ENCODE results near the gene METTL9. TPM values are rescaled to one million over a fixed set of nuclear protein-coding genes. Genes with fewer than 3 reads are reported as not detected.

METTL9 gene
- total RNA-seq, 1 donor from 2014 or later, result 175 TPM

DNA sequence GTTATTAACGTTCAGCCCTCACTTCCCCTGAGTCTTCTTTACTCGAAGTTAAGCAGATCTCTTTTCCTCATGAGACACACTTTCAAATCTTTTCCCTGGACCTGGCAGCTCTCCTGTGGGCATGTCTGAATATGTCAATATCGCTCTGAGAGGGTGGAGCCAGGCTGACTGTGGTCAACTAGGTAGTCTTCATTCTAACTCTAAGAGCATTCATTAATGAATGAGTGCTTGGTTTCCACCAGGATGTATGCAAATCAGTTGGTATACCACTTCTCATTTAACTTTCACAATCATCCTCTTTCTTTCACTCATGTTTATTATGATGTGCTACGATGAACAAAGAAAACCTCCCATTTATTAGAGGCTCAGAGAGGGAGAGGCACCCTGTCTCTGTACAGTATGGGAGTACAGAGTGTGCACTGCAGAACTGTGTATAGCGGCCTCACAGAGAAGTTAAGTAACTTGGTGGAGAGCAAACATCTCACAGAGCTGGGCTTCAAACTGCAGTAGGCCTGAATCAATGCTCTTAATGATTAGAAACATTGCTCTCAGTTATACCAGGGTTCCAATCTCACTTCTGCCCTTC, 104.3 kb downstream of the METTL9 start:
- no peaks in the 10 kb centered on the region for H3K36me3 Mint-ChIP-seq (ENCODE audit: low read depth)
- TF ChIP-seq, protein P1, sequence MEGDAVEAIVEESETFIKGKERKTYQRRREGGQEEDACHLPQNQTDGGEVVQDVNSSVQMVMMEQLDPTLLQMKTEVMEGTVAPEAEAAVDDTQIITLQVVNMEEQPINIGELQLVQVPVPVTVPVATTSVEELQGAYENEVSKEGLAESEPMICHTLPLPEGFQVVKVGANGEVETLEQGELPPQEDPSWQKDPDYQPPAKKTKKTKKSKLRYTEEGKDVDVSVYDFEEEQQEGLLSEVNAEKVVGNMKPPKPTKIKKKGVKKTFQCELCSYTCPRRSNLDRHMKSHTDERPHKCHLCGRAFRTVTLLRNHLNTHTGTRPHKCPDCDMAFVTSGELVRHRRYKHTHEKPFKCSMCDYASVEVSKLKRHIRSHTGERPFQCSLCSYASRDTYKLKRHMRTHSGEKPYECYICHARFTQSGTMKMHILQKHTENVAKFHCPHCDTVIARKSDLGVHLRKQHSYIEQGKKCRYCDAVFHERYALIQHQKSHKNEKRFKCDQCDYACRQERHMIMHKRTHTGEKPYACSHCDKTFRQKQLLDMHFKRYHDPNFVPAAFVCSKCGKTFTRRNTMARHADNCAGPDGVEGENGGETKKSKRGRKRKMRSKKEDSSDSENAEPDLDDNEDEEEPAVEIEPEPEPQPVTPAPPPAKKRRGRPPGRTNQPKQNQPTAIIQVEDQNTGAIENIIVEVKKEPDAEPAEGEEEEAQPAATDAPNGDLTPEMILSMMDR (conservative IDR thresholded peaks at IDR 0.05), result no peak
- no peaks in the 10 kb centered on the region for H3K9me3 Mint-ChIP-seq
- no peaks in the 10 kb centered on the region for H3K27me3 Mint-ChIP-seq (ENCODE audit: low read depth)
- no peak overlapping the region for H3K4me3 Mint-ChIP-seq
- no peak for DNase-seq (ENCODE audit: low read depth, low spot score)
- no peak overlapping the region for H3K27ac Mint-ChIP-seq (ENCODE audit: unreplicated experiment)
- peaks cover 4% of the 10 kb centered on the region for H3K4me1 Mint-ChIP-seq

DNA sequence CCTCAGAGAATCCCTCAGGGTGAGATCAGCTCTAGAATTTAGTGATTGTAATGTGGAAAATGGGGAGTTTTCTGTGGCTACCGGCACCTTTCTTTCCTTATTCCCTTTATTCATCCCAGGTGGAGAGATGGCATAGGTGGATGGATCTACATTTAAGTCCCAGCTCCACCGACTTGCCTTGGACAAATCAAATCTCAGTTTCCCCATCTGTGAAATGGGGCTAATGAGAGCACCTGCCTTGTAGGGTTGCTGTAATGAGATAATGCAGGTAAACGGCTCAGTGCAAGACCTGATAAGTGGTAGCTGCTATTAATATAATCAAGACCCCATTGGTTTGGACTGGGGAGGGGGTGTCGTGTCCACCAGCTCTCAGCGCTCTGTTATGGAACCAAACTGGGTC, 104.9 kb downstream of the METTL9 start:
- Mint-ChIP-seq H3K36me3 (ENCODE audit: low read depth) (no peaks in the 10 kb centered on the region), H3K27me3 (ENCODE audit: low read depth) (no peaks in the 10 kb centered on the region), H3K27ac (ENCODE audit: unreplicated experiment) (no peak overlapping the region), H3K4me1 (peaks cover 4% of the 10 kb centered on the region), H3K9me3 (no peaks in the 10 kb centered on the region), H3K4me3 (no peak overlapping the region)
- TF ChIP-seq, protein P1 (conservative IDR thresholded peaks at IDR 0.05), result no peak
- no peak for DNase-seq (ENCODE audit: low read depth, low spot score)

DNA sequence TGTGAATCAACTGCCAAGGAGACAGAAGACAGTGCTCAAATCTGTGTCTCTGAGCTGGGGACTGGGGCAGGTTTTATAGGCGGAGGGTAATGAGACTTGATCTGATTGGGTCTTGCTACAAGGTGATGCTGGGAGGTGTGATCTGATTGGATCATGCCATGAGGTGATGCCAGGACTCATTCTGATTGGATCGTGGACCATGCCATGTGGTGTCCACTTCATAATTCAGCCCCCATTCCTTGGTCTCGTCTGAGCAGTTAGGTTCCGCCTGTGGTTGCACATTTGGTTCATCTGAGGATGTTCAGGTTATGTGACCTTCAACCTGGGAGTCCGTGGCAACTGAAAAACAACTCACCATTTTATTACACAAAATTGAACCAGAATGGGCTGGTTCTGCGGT, 105.4 kb downstream of the METTL9 start:
- H3K27me3 Mint-ChIP-seq (ENCODE audit: low read depth), result no peaks in the 10 kb centered on the region
- peaks cover 4% of the 10 kb centered on the region for H3K4me1 Mint-ChIP-seq
- H3K36me3 Mint-ChIP-seq (ENCODE audit: low read depth), result no peaks in the 10 kb centered on the region
- H3K27ac Mint-ChIP-seq (ENCODE audit: unreplicated experiment), result no peak overlapping the region
- no peaks in the 10 kb centered on the region for H3K9me3 Mint-ChIP-seq
- TF ChIP-seq, protein P1 (conservative IDR thresholded peaks at IDR 0.05), result no peak
- no peak for DNase-seq (ENCODE audit: low read depth, low spot score)
- H3K4me3 Mint-ChIP-seq, result no peak overlapping the region

Other genes starting within 250 kb of the METTL9 start
- gene IGSF6, start 53.0 kb downstream of the METTL9 start, total RNA-seq, result not detected in 2 replicates
- gene OTOA, start 64.4 kb downstream of the METTL9 start, total RNA-seq, result 0.21 and 0.34 TPM in 2 replicates